Limb (tissue), 2 donors: ENCODE measurements around the gene GPX1.

Experiments used
- DNase-seq, 2 donors: peaks; one replicate each; pipeline ENCODE4 v3.0.0-alpha.2; 2016; ENCODE audit errors: extremely low spot score in 2 of 2

GPX1 gene

GRCh38 chr3:49313896-49314688 lies 44.1 kb downstream of the GPX1 start:
- no peak for DNase-seq

GRCh38 chr3:49311283-49311682 lies 46.9 kb downstream of the GPX1 start:
- no peak for DNase-seq

- DNase-seq, result no peak
These were observed 47.5 kb downstream of the GPX1 start for GRCh38 chr3:49310677-49311076.
